Measurements from ENCODE around the gene AVPI1. TPM values are rescaled to one million over a fixed set of nuclear protein-coding genes. Genes with fewer than 3 reads are reported as not detected.

Gene AVPI1
- total and polyA plus RNA-seq, 4 donors, result 6.6 to 22.1 (median 11.9) TPM

GRCh38 chr10:97673736-97674525 lies 13.1 kb downstream of the AVPI1 start:
- H3K9ac ChIP-seq (ENCODE audit: low read depth in 1 of 2, low read length in 2 of 2), result no peak overlapping the region
- peaks cover 10 to 52% (median 28%) of the 10 kb centered on the region in 4 donors for H3K36me3 ChIP-seq (ENCODE audit: control insufficient read depth in 4 of 4, insufficient read depth in 3 of 4, low read depth in 1 of 4, low read length in 3 of 4)
- no peak overlapping the region for H3K27ac ChIP-seq (ENCODE audit: low read depth in 1 of 2, low read length in 2 of 2)
- H3K4me1 ChIP-seq (ENCODE audit: control insufficient read depth in 4 of 4, insufficient read depth in 4 of 4, low read length in 3 of 4), result peaks cover 0 to 2% (median 0%) of the 10 kb centered on the region in 4 donors
- TF ChIP-seq FOXA2 (IDR thresholded peaks at IDR 0.05) (no peak), HNF4A (conservative IDR thresholded peaks at IDR 0.05) (peak in 1 of 2 donors; percentile 6)
- H3K9me3 ChIP-seq (ENCODE audit: control insufficient read depth in 4 of 4, low read length in 3 of 4), result no peaks in the 10 kb centered on the region
- DNase-seq (ENCODE audit: low spot score), result no peak
- H3K4me3 ChIP-seq (ENCODE audit: low read depth in 1 of 3, low read length in 3 of 3), result no peak overlapping the region
- H3K27me3 ChIP-seq (ENCODE audit: control insufficient read depth in 4 of 4, insufficient read depth in 4 of 4, low read length in 3 of 4), result no peaks in the 10 kb centered on the region
- WGBS, result 67% methylated on average over 8 of the region's 8 CpGs

DNA sequence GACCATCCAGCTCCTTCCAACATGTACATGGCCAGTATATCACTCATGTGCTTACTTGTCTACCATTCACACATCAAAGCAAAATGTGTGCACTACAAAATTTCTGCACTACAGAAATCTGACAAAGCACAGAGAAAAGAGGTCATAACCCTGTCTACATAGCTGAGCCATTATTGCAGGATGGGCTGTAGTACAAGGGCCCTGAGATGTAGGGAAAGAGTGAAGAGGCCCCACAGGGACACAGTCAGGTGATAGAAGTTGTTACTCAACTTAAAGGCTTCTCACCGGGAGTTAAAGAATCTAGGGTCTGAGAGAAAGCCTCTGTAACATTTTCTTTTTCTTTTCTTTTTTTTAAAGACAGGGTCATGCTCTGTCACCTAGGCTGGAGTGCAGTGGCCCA lies 17.5 kb downstream of the AVPI1 start:
- Histone ChIP-seq H3K36me3 (ENCODE audit: control insufficient read depth in 4 of 4, insufficient read depth in 3 of 4, low read depth in 1 of 4, low read length in 3 of 4) (peaks cover 3 to 19% (median 5%) of the 10 kb centered on the region in 4 donors), H3K9ac (ENCODE audit: low read depth in 1 of 2, low read length in 2 of 2) (no peak overlapping the region), H3K4me3 (ENCODE audit: low read depth in 1 of 3, low read length in 3 of 3) (no peak overlapping the region), H3K27me3 (ENCODE audit: control insufficient read depth in 4 of 4, insufficient read depth in 4 of 4, low read length in 3 of 4) (no peaks in the 10 kb centered on the region), H3K27ac (ENCODE audit: low read depth in 1 of 2, low read length in 2 of 2) (no peak overlapping the region), H3K9me3 (ENCODE audit: control insufficient read depth in 4 of 4, low read length in 3 of 4) (no peaks in the 10 kb centered on the region), H3K4me1 (ENCODE audit: control insufficient read depth in 4 of 4, insufficient read depth in 4 of 4, low read length in 3 of 4) (peaks cover 0 to 14% (median 7%) of the 10 kb centered on the region in 4 donors)
- no peak for DNase-seq (ENCODE audit: low spot score)
- no peak for TF ChIP-seq HNF4G (IDR thresholded peaks at IDR 0.05)
- TF ChIP-seq, protein P1, sequence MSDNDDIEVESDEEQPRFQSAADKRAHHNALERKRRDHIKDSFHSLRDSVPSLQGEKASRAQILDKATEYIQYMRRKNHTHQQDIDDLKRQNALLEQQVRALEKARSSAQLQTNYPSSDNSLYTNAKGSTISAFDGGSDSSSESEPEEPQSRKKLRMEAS (IDR thresholded peaks at IDR 0.05), result no peak
- TF ChIP-seq FOXA1 (IDR thresholded peaks at IDR 0.05), result no peak
- TF ChIP-seq, protein P2, sequence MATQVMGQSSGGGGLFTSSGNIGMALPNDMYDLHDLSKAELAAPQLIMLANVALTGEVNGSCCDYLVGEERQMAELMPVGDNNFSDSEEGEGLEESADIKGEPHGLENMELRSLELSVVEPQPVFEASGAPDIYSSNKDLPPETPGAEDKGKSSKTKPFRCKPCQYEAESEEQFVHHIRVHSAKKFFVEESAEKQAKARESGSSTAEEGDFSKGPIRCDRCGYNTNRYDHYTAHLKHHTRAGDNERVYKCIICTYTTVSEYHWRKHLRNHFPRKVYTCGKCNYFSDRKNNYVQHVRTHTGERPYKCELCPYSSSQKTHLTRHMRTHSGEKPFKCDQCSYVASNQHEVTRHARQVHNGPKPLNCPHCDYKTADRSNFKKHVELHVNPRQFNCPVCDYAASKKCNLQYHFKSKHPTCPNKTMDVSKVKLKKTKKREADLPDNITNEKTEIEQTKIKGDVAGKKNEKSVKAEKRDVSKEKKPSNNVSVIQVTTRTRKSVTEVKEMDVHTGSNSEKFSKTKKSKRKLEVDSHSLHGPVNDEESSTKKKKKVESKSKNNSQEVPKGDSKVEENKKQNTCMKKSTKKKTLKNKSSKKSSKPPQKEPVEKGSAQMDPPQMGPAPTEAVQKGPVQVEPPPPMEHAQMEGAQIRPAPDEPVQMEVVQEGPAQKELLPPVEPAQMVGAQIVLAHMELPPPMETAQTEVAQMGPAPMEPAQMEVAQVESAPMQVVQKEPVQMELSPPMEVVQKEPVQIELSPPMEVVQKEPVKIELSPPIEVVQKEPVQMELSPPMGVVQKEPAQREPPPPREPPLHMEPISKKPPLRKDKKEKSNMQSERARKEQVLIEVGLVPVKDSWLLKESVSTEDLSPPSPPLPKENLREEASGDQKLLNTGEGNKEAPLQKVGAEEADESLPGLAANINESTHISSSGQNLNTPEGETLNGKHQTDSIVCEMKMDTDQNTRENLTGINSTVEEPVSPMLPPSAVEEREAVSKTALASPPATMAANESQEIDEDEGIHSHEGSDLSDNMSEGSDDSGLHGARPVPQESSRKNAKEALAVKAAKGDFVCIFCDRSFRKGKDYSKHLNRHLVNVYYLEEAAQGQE (IDR thresholded peaks at IDR 0.05), result no peak
- no peak for TF ChIP-seq EGR1 (IDR thresholded peaks at IDR 0.05; ENCODE audit: low read depth in 2 of 2)
- no peak for TF ChIP-seq GABPA (IDR thresholded peaks at IDR 0.05 in 1 of 2, conservative IDR thresholded peaks at IDR 0.05 in 1 of 2)
- no peak for TF ChIP-seq FOXA2 (IDR thresholded peaks at IDR 0.05)
- TF ChIP-seq SP1 (IDR thresholded peaks at IDR 0.05), result no peak
- TF ChIP-seq RAD21 (IDR thresholded peaks at IDR 0.05), result no peak
- TF ChIP-seq YY1 (IDR thresholded peaks at IDR 0.05), result no peak
- TF ChIP-seq JUND (IDR thresholded peaks at IDR 0.05), result no peak
- no peak for TF ChIP-seq ATF3 (IDR thresholded peaks at IDR 0.05)
- TF ChIP-seq, protein P3, sequence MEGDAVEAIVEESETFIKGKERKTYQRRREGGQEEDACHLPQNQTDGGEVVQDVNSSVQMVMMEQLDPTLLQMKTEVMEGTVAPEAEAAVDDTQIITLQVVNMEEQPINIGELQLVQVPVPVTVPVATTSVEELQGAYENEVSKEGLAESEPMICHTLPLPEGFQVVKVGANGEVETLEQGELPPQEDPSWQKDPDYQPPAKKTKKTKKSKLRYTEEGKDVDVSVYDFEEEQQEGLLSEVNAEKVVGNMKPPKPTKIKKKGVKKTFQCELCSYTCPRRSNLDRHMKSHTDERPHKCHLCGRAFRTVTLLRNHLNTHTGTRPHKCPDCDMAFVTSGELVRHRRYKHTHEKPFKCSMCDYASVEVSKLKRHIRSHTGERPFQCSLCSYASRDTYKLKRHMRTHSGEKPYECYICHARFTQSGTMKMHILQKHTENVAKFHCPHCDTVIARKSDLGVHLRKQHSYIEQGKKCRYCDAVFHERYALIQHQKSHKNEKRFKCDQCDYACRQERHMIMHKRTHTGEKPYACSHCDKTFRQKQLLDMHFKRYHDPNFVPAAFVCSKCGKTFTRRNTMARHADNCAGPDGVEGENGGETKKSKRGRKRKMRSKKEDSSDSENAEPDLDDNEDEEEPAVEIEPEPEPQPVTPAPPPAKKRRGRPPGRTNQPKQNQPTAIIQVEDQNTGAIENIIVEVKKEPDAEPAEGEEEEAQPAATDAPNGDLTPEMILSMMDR (IDR thresholded peaks at IDR 0.05; ENCODE audit: low read depth, low read length, missing input control), result no peak
- no peak for TF ChIP-seq RXRA (IDR thresholded peaks at IDR 0.05)
- WGBS, result 70% methylated on average over 1 of the region's 1 CpG

Measured in liver (tissue), 9 donors.